Left ventricle myocardium inferior (tissue), 1 donor: ENCODE measurements around the gene ANXA9. TPM values are rescaled to one million over a fixed set of nuclear protein-coding genes. Genes with fewer than 3 reads are reported as not detected.

Experiments
- DNase-seq: peaks from one replicate; pipeline ENCODE4 v3.0.0-alpha.2; 2020
- H3K27ac ChIP-seq: fragments of 200-600 bp; replicated peaks from 2 replicates; pipeline ENCODE4 v1.8.0; 2021
- H3K27me3 ChIP-seq: fragments of 200-600 bp; 2 replicates; pipeline ENCODE4 v1.8.0; 2021; ENCODE audit warnings: low read depth
- H3K36me3 ChIP-seq: fragments of 200-600 bp; 2 replicates; pipeline ENCODE4 v1.8.0; 2021
- H3K4me1 ChIP-seq: fragments of 200-600 bp; 2 replicates; pipeline ENCODE4 v1.8.0; 2021
- H3K4me3 ChIP-seq: fragments of 200-600 bp; 2 replicates; pipeline ENCODE4 v1.8.0; 2021; ENCODE audit warnings: mild to moderate bottlenecking, moderate library complexity
- H3K9me3 ChIP-seq: fragments of 200-600 bp; replicated peaks from 2 replicates; pipeline ENCODE4 v1.8.0; 2021
- intact Hi-C: fragments of 100-400 bp; cut with micrococcal nuclease; formaldehyde crosslinking; loops from one replicate; pipeline ENCODE4 v1.11.0; 2022
- long read RNA-seq: library from polyadenylated mRNA; unstranded; transcript quantifications from one replicate; pipeline ENCODE4 v2.0.0, GENCODE V29; 2021
- total RNA-seq: library from RNA; stranded (reverse); fragmentation: NEBNext Ultra II Directional; extraction: Animal tissue kit (Norgen Biotek cat#: 25700); gene quantifications from one replicate; pipeline ENCODE4 v1.2.1, GENCODE V29; 2021
- TF ChIP-seq, protein P1 (sequence below): fragments of 200-600 bp; IDR thresholded peaks from 2 replicates; pipeline ENCODE4 v1.8.0; 2021; ENCODE audit warnings: antibody characterized with exemption, mild to moderate bottlenecking, borderline replicate concordance
- donor health status: DM: no; HTN: yes; CAD: no; lungs with severe emphysema.

ANXA9 gene, protein sequence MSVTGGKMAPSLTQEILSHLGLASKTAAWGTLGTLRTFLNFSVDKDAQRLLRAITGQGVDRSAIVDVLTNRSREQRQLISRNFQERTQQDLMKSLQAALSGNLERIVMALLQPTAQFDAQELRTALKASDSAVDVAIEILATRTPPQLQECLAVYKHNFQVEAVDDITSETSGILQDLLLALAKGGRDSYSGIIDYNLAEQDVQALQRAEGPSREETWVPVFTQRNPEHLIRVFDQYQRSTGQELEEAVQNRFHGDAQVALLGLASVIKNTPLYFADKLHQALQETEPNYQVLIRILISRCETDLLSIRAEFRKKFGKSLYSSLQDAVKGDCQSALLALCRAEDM
- total RNA-seq, result 0.14 TPM
- long read RNA-seq, partial matches to known transcripts, result 0 of 1 reads
- long read RNA-seq, other reads (novel, unspliced or antisense), result 1 of 1 reads

DNA sequence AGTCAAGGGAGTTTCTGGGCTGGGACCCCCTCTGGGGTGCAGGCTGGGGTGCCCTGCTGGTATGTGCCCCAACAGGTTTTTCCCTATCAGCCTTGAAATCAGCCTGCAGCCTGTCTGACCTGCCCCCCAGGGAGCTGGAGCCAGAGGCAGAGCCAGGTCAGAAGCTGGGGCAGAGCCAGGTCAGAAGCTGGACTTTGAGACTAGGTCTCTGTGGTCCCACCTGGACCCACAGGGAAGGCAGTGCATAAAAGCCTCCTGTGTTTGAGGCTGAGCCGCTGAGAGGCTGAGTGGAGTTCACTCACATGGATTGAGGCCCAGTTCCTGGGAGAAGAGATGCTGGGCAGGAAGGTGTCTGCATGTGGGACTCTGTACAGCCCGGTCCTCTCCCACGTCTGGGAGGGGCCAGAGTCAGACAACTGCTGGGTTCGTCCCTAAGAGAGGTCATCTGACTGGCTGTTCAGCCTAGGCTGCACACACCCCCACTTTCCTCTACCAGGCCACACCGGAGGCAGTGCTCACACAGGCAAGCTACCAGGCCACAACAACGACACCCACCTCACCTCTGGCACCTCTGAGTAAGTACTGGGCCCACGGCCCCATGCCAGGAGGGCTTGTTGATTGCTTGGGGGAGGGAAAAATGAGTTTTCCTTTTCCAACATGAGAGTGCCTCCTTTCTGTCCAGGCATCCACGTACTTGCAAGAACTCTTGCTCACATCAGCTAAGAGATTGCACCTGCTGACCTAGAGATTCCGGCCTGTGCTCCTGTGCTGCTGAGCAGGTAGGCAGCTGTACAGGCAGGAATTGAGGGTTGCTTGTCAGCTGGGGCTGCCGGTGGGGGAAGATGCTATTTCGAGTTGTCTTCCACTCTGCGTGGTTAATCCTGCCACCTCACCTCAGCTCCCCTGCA is at the start of gene ANXA9:
ANXA9 (plus strand) TSS at position 488 of the 908 bp plus-strand sequence. CDS start 814 bp downstream, outside the sequence.
- H3K4me1 ChIP-seq, result peaks cover 22% of the 10 kb centered on the region
- no peak within 1 kb of the TSS for H3K27ac ChIP-seq
- TF ChIP-seq, protein P1, sequence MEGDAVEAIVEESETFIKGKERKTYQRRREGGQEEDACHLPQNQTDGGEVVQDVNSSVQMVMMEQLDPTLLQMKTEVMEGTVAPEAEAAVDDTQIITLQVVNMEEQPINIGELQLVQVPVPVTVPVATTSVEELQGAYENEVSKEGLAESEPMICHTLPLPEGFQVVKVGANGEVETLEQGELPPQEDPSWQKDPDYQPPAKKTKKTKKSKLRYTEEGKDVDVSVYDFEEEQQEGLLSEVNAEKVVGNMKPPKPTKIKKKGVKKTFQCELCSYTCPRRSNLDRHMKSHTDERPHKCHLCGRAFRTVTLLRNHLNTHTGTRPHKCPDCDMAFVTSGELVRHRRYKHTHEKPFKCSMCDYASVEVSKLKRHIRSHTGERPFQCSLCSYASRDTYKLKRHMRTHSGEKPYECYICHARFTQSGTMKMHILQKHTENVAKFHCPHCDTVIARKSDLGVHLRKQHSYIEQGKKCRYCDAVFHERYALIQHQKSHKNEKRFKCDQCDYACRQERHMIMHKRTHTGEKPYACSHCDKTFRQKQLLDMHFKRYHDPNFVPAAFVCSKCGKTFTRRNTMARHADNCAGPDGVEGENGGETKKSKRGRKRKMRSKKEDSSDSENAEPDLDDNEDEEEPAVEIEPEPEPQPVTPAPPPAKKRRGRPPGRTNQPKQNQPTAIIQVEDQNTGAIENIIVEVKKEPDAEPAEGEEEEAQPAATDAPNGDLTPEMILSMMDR, result no peak
- H3K27me3 ChIP-seq, result no peaks in the 10 kb centered on the region
- no peak for DNase-seq
- H3K36me3 ChIP-seq, result no peaks in the 10 kb centered on the region
- H3K9me3 ChIP-seq, result no peaks in the 10 kb centered on the region
- no peak within 1 kb of the TSS for H3K4me3 ChIP-seq
- intact Hi-C loops, result no loop called here

DNA sequence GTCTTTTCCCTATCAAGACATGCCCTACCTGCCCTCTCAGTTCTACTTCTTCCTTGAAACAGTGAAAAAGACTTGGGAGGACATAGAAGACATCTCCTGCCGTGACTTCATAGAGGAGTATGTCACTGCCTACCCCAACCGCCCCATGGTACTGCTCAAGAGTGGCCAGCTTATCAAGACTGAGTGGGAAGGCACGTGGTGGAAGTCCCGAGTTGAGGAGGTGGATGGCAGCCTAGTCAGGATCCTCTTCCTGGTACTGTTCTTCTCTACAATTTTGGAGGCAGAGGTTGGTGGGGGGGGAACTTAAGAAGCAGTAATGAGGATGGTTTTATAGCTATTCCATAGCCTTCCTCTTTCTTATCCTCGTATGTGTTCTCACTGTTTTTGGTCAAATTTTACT is 37.2 kb upstream of the ANXA9 start:
- intact Hi-C loops, result no loop called here
- Histone ChIP-seq H3K27me3 (no peaks in the 10 kb centered on the region), H3K9me3 (no peaks in the 10 kb centered on the region), H3K4me1 (no peaks in the 10 kb centered on the region), H3K36me3 (peaks cover 100% of the 10 kb centered on the region), H3K27ac (no peak overlapping the region), H3K4me3 (no peak overlapping the region)
- TF ChIP-seq, protein P1, result no peak
- DNase-seq, result no peak

- H3K9me3 ChIP-seq, result no peaks in the 10 kb centered on the region
- H3K27ac ChIP-seq, result no peak overlapping the region
- H3K27me3 ChIP-seq, result no peaks in the 10 kb centered on the region
- peaks cover 99% of the 10 kb centered on the region for H3K36me3 ChIP-seq
- TF ChIP-seq, protein P1, result no peak
- no peak for DNase-seq
- intact Hi-C loops, result no loop called here
- H3K4me1 ChIP-seq, result no peaks in the 10 kb centered on the region
- H3K4me3 ChIP-seq, result no peak overlapping the region
These were observed 27.4 kb upstream of the ANXA9 start for GRCh38 chr1:150954708-150955107.

- DNase-seq, result no peak
- TF ChIP-seq, protein P1, result no peak
- H3K27me3 ChIP-seq, result no peaks in the 10 kb centered on the region
- peaks cover 99% of the 10 kb centered on the region for H3K36me3 ChIP-seq
- peak overlapping the region; percentile 16 for H3K27ac ChIP-seq
- H3K4me1 ChIP-seq, result no peaks in the 10 kb centered on the region
- H3K9me3 ChIP-seq, result no peaks in the 10 kb centered on the region
- no peak overlapping the region for H3K4me3 ChIP-seq
- intact Hi-C loops, result no loop called here
These were observed 26.8 kb upstream of the ANXA9 start for GRCh38 chr1:150955280-150955679.

DNA sequence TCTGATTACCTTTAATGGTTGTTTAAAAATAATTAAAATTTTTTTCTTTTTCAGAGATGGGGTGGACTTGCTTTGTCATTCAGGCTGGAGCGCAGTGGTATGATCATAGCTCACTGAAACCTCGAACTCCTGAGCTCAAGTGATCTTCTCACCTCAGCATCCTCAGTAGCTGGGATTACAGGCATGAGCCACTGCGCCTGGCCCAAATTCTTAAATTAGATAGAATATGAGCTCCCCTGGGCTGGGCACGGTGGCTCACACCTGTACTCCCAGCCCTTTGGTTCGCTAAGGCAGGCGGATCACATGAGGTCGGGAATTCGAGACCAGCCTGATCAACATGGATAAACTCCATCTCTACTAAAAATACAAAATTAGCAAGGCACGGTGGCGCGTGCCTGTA is 24.4 kb upstream of the ANXA9 start:
- no peaks in the 10 kb centered on the region for H3K27me3 ChIP-seq
- no peak overlapping the region for H3K27ac ChIP-seq
- TF ChIP-seq, protein P1, result no peak
- H3K36me3 ChIP-seq, result peaks cover 99% of the 10 kb centered on the region
- no peaks in the 10 kb centered on the region for H3K4me1 ChIP-seq
- DNase-seq, result no peak
- no peak overlapping the region for H3K4me3 ChIP-seq
- intact Hi-C loops, result no loop called here
- H3K9me3 ChIP-seq, result no peaks in the 10 kb centered on the region
